SK-N-SH treated with all-trans-retinoic acid at 6 μM for 48 hours (cell line): ENCODE measurements around the gene ARHGAP28.

Source experiments
- ARNTL ChIP-seq: fragments of 450-650 bp; formaldehyde crosslinking; IDR thresholded peaks from 2 replicates; pipeline ENCODE4 v1.5.0; 2020; ENCODE audit warnings: low read depth, mild to moderate bottlenecking, moderate library complexity, borderline replicate concordance
- ESRRG ChIP-seq: fragments of 250-450 bp; sonication (Bioruptor Pico); IDR thresholded peaks from 2 replicates; pipeline ENCODE4 v1.6.1; 2021; ENCODE audit warnings: mild to moderate bottlenecking
- GLIS3 ChIP-seq: fragments of 250-450 bp; sonication (Bioruptor Pico); IDR thresholded peaks from 2 replicates; pipeline ENCODE4 v1.5.0; 2020; ENCODE audit warnings: mild to moderate bottlenecking, moderate library complexity
- ISL1 ChIP-seq: fragments of 250-450 bp; sonication (Bioruptor Pico); IDR thresholded peaks from 2 replicates; pipeline ENCODE4 v2.1.2; 2022; ENCODE audit warnings: mild to moderate bottlenecking, moderate library complexity
- RARB ChIP-seq: fragments of 250-450 bp; sonication (Bioruptor Pico); IDR thresholded peaks from 2 replicates; pipeline ENCODE4 v1.8.0; 2021; ENCODE audit warnings: mild to moderate bottlenecking, moderate library complexity
- TCF4 ChIP-seq: fragments of 250-450 bp; sonication (Bioruptor Pico); IDR thresholded peaks from 2 replicates; pipeline ENCODE4 v1.8.0; 2021; ENCODE audit warnings: mild to moderate bottlenecking, moderate library complexity, borderline replicate concordance
- ZC3H10 ChIP-seq: fragments of 250-450 bp; sonication (Bioruptor Pico); IDR thresholded peaks from 2 replicates; pipeline ENCODE4 v1.5.1; 2021; ENCODE audit warnings: mild to moderate bottlenecking, moderate library complexity
- ZFP3 ChIP-seq: fragments of 250-450 bp; sonication (Bioruptor Pico); IDR thresholded peaks from 2 replicates; pipeline ENCODE4 v1.5.0; 2020; ENCODE audit warnings: mild to moderate bottlenecking, moderate library complexity
- ZFP30 ChIP-seq: fragments of 450-650 bp; formaldehyde crosslinking; IDR thresholded peaks from 2 replicates; pipeline ENCODE4 v1.5.0; 2022; ENCODE audit warnings: mild to moderate bottlenecking, moderate library complexity
- ZNF8 ChIP-seq: fragments of 450-650 bp; formaldehyde crosslinking; IDR thresholded peaks from 2 replicates; pipeline ENCODE4 v1.5.0; 2020; ENCODE audit warnings: mild to moderate bottlenecking, moderate library complexity
- TF ChIP-seq, protein P1 (sequence below): fragments of 250-450 bp; sonication (Bioruptor Pico); IDR thresholded peaks from 2 replicates; pipeline ENCODE4 v1.5.1; 2020; ENCODE audit warnings: low read depth, mild to moderate bottlenecking, moderate library complexity
- TF ChIP-seq, protein P2 (sequence below): fragments of 250-450 bp; sonication (Bioruptor Pico); IDR thresholded peaks from 2 replicates; pipeline ENCODE4 v1.5.0; 2020; ENCODE audit warnings: mild to moderate bottlenecking, moderate library complexity
- TF ChIP-seq, protein P3 (sequence below): fragments of 250-450 bp; sonication (Bioruptor Pico); IDR thresholded peaks from 2 replicates; pipeline ENCODE4 v1.8.0; 2020; ENCODE audit warnings: mild to moderate bottlenecking, moderate library complexity, borderline replicate concordance

DNA sequence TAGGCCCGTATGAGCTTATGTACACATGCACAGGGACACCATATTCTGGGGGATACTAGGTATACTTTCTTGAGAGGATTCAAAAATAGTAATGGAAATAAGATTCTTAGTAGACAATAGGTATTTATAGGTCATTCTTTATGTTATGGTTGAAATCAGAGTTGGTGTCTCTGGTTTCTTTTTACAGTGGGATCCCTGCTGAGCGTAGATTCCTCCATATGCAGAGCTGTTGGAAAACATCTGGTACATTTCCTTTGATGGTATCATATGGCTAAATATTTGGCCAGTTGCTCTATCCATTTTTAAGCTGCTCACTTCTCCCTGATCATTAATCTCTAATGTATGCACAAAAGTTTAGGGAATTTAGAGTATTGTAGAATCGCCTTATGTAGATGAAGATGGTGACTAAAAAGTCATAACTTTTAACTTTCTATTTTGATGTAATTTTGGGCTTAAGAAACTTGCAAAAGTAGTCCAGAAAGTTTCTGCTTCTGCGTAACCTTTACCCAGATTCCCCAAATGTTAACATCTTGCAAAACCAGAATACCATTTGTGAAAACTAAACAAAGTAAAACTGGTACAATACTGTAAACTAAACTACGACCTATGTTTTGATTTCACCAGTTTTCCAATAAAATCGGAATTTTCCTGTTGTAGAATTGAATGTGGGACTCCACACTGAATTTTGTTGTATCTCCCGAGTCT, 5.4 kb downstream of the ARHGAP28 start:
- TF ChIP-seq, protein P1, sequence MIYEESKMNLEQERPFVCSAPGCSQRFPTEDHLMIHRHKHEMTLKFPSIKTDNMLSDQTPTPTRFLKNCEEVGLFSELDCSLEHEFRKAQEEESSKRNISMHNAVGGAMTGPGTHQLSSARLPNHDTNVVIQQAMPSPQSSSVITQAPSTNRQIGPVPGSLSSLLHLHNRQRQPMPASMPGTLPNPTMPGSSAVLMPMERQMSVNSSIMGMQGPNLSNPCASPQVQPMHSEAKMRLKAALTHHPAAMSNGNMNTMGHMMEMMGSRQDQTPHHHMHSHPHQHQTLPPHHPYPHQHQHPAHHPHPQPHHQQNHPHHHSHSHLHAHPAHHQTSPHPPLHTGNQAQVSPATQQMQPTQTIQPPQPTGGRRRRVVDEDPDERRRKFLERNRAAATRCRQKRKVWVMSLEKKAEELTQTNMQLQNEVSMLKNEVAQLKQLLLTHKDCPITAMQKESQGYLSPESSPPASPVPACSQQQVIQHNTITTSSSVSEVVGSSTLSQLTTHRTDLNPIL = no peak
- TF ChIP-seq ARNTL (CRISPR knock-in tag) (no peak), ZNF8 (CRISPR knock-in tag) (no peak), ZFP30 (no peak), ESRRG (CRISPR knock-in tag) (no peak), ZC3H10 (no peak), ISL1 (CRISPR knock-in tag) (no peak), ZFP3 (no peak), TCF4 (CRISPR knock-in tag) (peak; percentile 40; the same call in 1 of the 2 replicates), RARB (CRISPR knock-in tag) (no peak), GLIS3 (CRISPR knock-in tag) (no peak)
- TF ChIP-seq, protein P2, sequence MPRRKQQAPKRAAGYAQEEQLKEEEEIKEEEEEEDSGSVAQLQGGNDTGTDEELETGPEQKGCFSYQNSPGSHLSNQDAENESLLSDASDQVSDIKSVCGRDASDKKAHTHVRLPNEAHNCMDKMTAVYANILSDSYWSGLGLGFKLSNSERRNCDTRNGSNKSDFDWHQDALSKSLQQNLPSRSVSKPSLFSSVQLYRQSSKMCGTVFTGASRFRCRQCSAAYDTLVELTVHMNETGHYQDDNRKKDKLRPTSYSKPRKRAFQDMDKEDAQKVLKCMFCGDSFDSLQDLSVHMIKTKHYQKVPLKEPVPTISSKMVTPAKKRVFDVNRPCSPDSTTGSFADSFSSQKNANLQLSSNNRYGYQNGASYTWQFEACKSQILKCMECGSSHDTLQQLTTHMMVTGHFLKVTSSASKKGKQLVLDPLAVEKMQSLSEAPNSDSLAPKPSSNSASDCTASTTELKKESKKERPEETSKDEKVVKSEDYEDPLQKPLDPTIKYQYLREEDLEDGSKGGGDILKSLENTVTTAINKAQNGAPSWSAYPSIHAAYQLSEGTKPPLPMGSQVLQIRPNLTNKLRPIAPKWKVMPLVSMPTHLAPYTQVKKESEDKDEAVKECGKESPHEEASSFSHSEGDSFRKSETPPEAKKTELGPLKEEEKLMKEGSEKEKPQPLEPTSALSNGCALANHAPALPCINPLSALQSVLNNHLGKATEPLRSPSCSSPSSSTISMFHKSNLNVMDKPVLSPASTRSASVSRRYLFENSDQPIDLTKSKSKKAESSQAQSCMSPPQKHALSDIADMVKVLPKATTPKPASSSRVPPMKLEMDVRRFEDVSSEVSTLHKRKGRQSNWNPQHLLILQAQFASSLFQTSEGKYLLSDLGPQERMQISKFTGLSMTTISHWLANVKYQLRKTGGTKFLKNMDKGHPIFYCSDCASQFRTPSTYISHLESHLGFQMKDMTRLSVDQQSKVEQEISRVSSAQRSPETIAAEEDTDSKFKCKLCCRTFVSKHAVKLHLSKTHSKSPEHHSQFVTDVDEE (CRISPR knock-in tag) = no peak
- TF ChIP-seq, protein P3, sequence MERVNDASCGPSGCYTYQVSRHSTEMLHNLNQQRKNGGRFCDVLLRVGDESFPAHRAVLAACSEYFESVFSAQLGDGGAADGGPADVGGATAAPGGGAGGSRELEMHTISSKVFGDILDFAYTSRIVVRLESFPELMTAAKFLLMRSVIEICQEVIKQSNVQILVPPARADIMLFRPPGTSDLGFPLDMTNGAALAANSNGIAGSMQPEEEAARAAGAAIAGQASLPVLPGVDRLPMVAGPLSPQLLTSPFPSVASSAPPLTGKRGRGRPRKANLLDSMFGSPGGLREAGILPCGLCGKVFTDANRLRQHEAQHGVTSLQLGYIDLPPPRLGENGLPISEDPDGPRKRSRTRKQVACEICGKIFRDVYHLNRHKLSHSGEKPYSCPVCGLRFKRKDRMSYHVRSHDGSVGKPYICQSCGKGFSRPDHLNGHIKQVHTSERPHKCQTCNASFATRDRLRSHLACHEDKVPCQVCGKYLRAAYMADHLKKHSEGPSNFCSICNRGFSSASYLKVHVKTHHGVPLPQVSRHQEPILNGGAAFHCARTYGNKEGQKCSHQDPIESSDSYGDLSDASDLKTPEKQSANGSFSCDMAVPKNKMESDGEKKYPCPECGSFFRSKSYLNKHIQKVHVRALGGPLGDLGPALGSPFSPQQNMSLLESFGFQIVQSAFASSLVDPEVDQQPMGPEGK (CRISPR knock-in tag) = no peak
